K562 (cell line): Measurements from ENCODE around the gene SELENOT. TPM values are rescaled to one million over a fixed set of nuclear protein-coding genes. Genes with fewer than 3 reads are reported as not detected.
A peak's percentile ranks its signal among the peaks of the same experiment; 100 is the strongest.

ENCODE experiments used
- ATAC-seq: fragments of 200-7000 bp; cut with Tn5 transposase; 3 replicates; pipeline ENCODE4 v1.9.1; 2020; ENCODE audit warnings: moderate library complexity
- BruUV-seq: library from RNA; stranded (reverse); fragments of 400-500 nt; replicated peaks from 2 replicates; lab custom pipeline; 2021; lab: Mats Ljungman, UMichigan
- CTCF ChIA-PET: fragments of 300-600 bp; formaldehyde crosslinking; extraction: SDS; loops from one replicate; lab custom pipeline; 2021; ENCODE audit warnings: low intra/inter-chr PET ratio; lab: Yijun Ruan, JAX
- POLR2A ChIA-PET: fragments of 300-600, 350-650 bp; sonication (Branson Sonifier 250); formaldehyde crosslinking; extraction: SDS; loops from one replicate; lab custom pipeline; 2021; ENCODE audit warnings: antibody characterized with exemption, inconsistent platforms; lab: Yijun Ruan, JAX
- DNase-seq, 4 experiments: peaks; one replicate each; pipeline versions ENCODE4 v3.0.0 to v3.0.0-alpha.2; 2011 to 2018; ENCODE audit warnings: low spot score in 3 of 4, mixed read lengths in 3 of 4; ENCODE audit errors: extremely low read depth in 1 of 4
- FAIRE-seq: peaks from 2 replicates; lab custom pipeline; 2011; peaks lifted over from hg19 to GRCh38; lab: Jason Lieb, UNC
- H2AFZ ChIP-seq: 2 replicates; pipeline ENCODE4 v1.6.0; 2011; ENCODE audit warnings: low read depth, low read length, control low read depth, inconsistent platforms
- H3K27ac ChIP-seq: fragments of 200-600 bp; 3 replicates; pipeline ENCODE4 v1.8.0; 2011; ENCODE audit warnings: low read depth, mild to moderate bottlenecking, control low read depth, inconsistent platforms, low read length, moderate library complexity, mixed read lengths; ENCODE audit errors: extremely low read depth
- H3K27me3 ChIP-seq, 2 experiments: fragments of 300-600 bp in 1 of 2; 2 replicates in 1 of 2; 3 replicates in 1 of 2; pipeline versions ENCODE4 v1.6.0 to v1.8.0; 2011; ENCODE audit warnings: inconsistent platforms in 2 of 2, low read length in 2 of 2, mild to moderate bottlenecking in 1 of 2, mixed read lengths in 1 of 2, moderate library complexity in 1 of 2; ENCODE audit not compliant: control insufficient read depth in 2 of 2, insufficient read depth in 2 of 2
- H3K36me3 ChIP-seq: fragments of 300-600 bp; 3 replicates; pipeline ENCODE4 v1.8.0; 2011; ENCODE audit warnings: mild to moderate bottlenecking, low read length, inconsistent platforms; ENCODE audit not compliant: control insufficient read depth, insufficient read depth
- H3K4me1 ChIP-seq, 2 experiments: fragments of 200-600 bp in 1 of 2; replicated peaks in 1 of 2; 2 replicates in 1 of 2; 3 replicates in 1 of 2; pipeline versions ENCODE4 v1.5.1 to v1.8.0; 2011; ENCODE audit warnings: inconsistent platforms in 2 of 2, low read length in 2 of 2, mild to moderate bottlenecking in 1 of 2, mixed read lengths in 1 of 2, moderate library complexity in 1 of 2; ENCODE audit not compliant: control insufficient read depth in 2 of 2, insufficient read depth in 2 of 2
- H3K4me2 ChIP-seq: 2 replicates; pipeline ENCODE4 v1.6.1; 2011; ENCODE audit warnings: low read length, control low read depth, inconsistent platforms, mixed read lengths; ENCODE audit not compliant: insufficient read depth
- H3K4me3 ChIP-seq: fragments of 200-600 bp; sonication (generic), shearing (Covaris generic); 2 replicates; pipeline ENCODE4 v1.5.1; 2016; ENCODE audit warnings: control low read depth, inconsistent platforms
- H3K79me2 ChIP-seq: fragments of 200-600 bp; 3 replicates; pipeline ENCODE4 v1.8.0; 2011; ENCODE audit warnings: low read length, inconsistent platforms; ENCODE audit not compliant: control insufficient read depth, insufficient read depth
- H3K9ac ChIP-seq, 2 experiments: 2 replicates each; pipeline versions ENCODE4 v1.6.0 to v1.6.1; 2011; ENCODE audit warnings: low read depth in 2 of 2, low read length in 2 of 2, control low read depth in 1 of 2, inconsistent platforms in 1 of 2, mild to moderate bottlenecking in 1 of 2, mixed read lengths in 1 of 2; ENCODE audit not compliant: insufficient read depth in 1 of 2
- H3K9me1 ChIP-seq: one replicate; pipeline ENCODE4 v1.6.0; 2011; ENCODE audit warnings: inconsistent platforms, mild to moderate bottlenecking, low read length, moderate library complexity; ENCODE audit not compliant: control insufficient read depth, insufficient read depth
- H3K9me3 ChIP-seq: replicated peaks from 2 replicates; pipeline ENCODE4 v1.5.1; 2011; ENCODE audit warnings: low read depth, low read length, inconsistent platforms; ENCODE audit not compliant: control insufficient read depth, insufficient read depth
- H4K20me1 ChIP-seq: replicated peaks from 2 replicates; pipeline ENCODE4 v1.6.1; 2011; ENCODE audit warnings: low read length, inconsistent platforms, mixed read lengths; ENCODE audit not compliant: control insufficient read depth, insufficient read depth
- C11orf30 ChIP-seq: fragments of 450-650 bp; IDR thresholded peaks from 2 replicates; pipeline ENCODE4 v1.6.1; 2016; ENCODE audit warnings: low read depth, mild to moderate bottlenecking
- KAT7 ChIP-seq: sonication (generic); formaldehyde crosslinking; IDR thresholded peaks from 2 replicates; pipeline ENCODE4 v1.8.0; 2022; ENCODE audit warnings: missing genetic modification reagents, mild to moderate bottlenecking, borderline replicate concordance
- KLF13 ChIP-seq: fragments of 450-650 bp; IDR thresholded peaks from 2 replicates; pipeline ENCODE4 v1.6.1; 2016; ENCODE audit warnings: missing genetic modification characterization, low read depth, mild to moderate bottlenecking, missing compliant biosample characterization, moderate library complexity, borderline replicate concordance
- LCOR ChIP-seq: sonication (generic); formaldehyde crosslinking; IDR thresholded peaks from 2 replicates; pipeline ENCODE4 v1.8.0; 2022; ENCODE audit warnings: mild to moderate bottlenecking, missing genetic modification reagents
- MCM5 ChIP-seq: fragments of 450-650 bp; IDR thresholded peaks from 2 replicates; pipeline ENCODE4 v1.6.1; 2016; ENCODE audit warnings: low read depth
- NFE2 ChIP-seq: IDR thresholded peaks from 2 replicates; pipeline ENCODE4 v1.6.1; 2014; ENCODE audit warnings: antibody characterized with exemption, low read depth
- NFE2L1 ChIP-seq: fragments of 450-650 bp; IDR thresholded peaks from 2 replicates; pipeline ENCODE4 v1.6.1; 2016; ENCODE audit warnings: missing genetic modification characterization, low read depth, mild to moderate bottlenecking, missing compliant biosample characterization, moderate library complexity, borderline replicate concordance
- NRF1 ChIP-seq, 2 experiments: fragments of 450-650 bp; IDR thresholded peaks in 1 of 2; conservative IDR thresholded peaks in 1 of 2; 2 replicates each; pipeline ENCODE4 v1.6.1; 2014; ENCODE audit warnings: mild to moderate bottlenecking in 2 of 2
- SNIP1 ChIP-seq: fragments of 450-650 bp; IDR thresholded peaks from 2 replicates; pipeline ENCODE4 v1.7.1; 2017; ENCODE audit warnings: low read depth, mild to moderate bottlenecking
- ZNF197 ChIP-seq: fragments of 200-800 bp; sonication (Bioruptor generic); IDR thresholded peaks from 2 replicates; pipeline ENCODE4 v1.6.1; 2016; ENCODE audit warnings: low read depth, missing genetic modification characterization, missing compliant biosample characterization
- ZNF778 ChIP-seq: fragments of 450-650 bp; formaldehyde crosslinking; IDR thresholded peaks from 2 replicates; pipeline ENCODE4 v1.4.0; 2020; ENCODE audit warnings: mild to moderate bottlenecking, moderate library complexity
- WGBS: fragments of 100-300 bp; shearing (Covaris generic); methylation state at CpG from one replicate; pipeline ENCODE4 v1.1.6; 2016; ENCODE audit warnings: low coverage, mixed read lengths; ENCODE audit not compliant: insufficient coverage; ENCODE audit errors: missing lambda C conversion rate; 5-methylcytosine and 5-hydroxymethylcytosine counted together
- in situ Hi-C: fragments of 300-500 bp; cut with MboI; formaldehyde crosslinking; loops from 4 replicates; pipeline ENCODE4 v1.15.0; 2018; ENCODE audit warnings: inconsistent platforms, mixed read lengths
- intact Hi-C: fragments of 100-400 bp; cut with micrococcal nuclease; formaldehyde crosslinking; loops from 2 replicates; pipeline ENCODE4 v1.14.2; 2022
- polyA plus RNA-seq, 8 experiments: library from polyadenylated mRNA; depleted of rRNA in 4 of 8; stranded (reverse) in 5 of 8; unstranded in 3 of 8; fragments of >200 nt; fragmentation: Nextera tagmentation in 2 of 8; fragmentation: Illumina TruSeq in 1 of 8; extraction: Ambion mirVana in 2 of 8; extraction: Trizol in 1 of 8; gene quantifications; 2 replicates each; pipeline versions ENCODE4 v1.2.1 to v1.2.3, GENCODE V29; 2011 to 2014; ENCODE audit warnings: inconsistent platforms in 1 of 8, missing spikeins in 1 of 8
- total RNA-seq, 7 experiments: library from RNA; depleted of rRNA in 6 of 7; stranded (reverse); fragments of >200 nt in 6 of 7; fragmentation: Illumina TruSeq in 2 of 7; extraction: Trizol in 2 of 7; gene quantifications; 2 replicates each; pipeline versions ENCODE4 v1.2.1 to v1.2.3, GENCODE V29; 2011 to 2021; ENCODE audit warnings: low replicate concordance in 1 of 7
- TF ChIP-seq, protein P1 (sequence below): sonication (generic); formaldehyde crosslinking; IDR thresholded peaks from 2 replicates; pipeline ENCODE4 v1.8.1; 2023; ENCODE audit warnings: mild to moderate bottlenecking, missing genetic modification reagents

SELENOT gene
- total and polyA plus RNA-seq, 9 of the 15 experiments (the other 6 are each of a cell fraction or from before 2014, with no cell fraction given) = 33.0 to 411 (median 91.9) TPM

DNA sequence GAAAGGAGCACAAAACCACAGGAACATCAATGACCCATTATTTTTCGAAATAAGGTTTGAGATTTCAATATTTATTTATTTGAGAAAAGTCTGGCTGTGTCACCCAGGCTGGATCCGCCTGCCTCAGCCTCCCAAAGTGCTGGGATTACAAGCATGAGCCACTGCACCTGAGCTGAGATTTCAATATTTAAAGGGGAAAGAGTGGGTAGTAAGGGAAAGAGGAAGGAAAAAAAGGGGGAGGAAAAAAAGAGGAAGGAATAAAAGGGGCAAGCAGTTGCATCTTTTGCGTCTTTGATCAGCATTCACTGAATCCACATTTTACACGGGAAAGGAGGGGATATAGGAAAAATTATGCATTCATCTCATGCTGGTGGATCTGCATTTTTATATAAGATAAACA lies 53.2 kb downstream of the SELENOT start:
- no peak for FAIRE-seq
- TF ChIP-seq SNIP1 (no peak), ZNF778 (CRISPR knock-in tag) (no peak), KAT7 (CRISPR knock-in tag) (no peak)
- no peak for DNase-seq

DNA sequence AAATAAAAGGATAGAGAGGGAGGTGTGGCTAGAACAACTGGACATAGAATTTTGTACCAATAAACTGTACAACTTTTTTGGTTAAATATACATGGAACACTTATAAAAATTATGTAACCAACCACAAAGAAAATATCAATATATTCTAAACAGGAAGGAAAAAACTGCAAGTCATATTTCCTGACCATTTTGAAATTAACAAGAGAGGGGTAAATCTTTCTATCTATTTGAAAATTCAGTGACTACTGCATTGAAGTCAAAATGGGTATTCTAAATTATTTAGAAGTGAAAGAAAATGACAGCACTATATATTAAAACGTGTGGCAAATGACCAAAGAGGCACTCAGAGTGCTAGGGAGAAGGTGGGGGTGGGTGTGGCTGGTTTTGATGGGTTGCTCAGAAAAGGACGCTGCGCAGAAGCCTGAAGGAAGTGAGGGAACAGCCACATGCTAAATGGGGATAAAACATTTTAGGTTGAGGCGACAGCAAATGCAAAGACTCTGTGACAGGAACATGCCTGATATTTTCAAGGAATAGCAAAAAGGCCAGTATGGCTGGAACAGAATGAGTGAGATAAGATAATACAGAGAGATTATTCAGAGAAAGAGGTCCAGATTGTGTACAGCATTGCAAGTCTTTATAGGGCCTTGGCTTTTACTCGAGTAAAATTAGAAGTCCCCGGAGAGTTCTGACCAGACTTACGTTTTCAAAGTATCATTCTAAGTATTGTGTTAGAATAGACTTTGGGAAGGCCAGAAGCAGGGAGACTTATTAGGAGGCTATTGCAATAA lies 59.5 kb downstream of the SELENOT start:
- DNase-seq (peak in 2 of 4 experiments; percentile 17 to 41), FAIRE-seq (no peak), ATAC-seq (peak; percentile 66)
- H3K9me1 ChIP-seq = no peaks in the 10 kb centered on the region
- peak overlapping the region; percentile 58 for H2AFZ ChIP-seq
- no peak overlapping the region for H3K27ac ChIP-seq
- no peaks in the 10 kb centered on the region for H3K9me3 ChIP-seq
- intact Hi-C loops (no loop called here), in situ Hi-C loops (no loop called here)
- CTCF ChIA-PET = no interaction called here
- 4% methylated on average over 7 of the region's 7 CpGs for WGBS
- H3K4me1 ChIP-seq = peaks cover 0 to 8% of the 10 kb centered on the region in 2 experiments; a peak in 4 of 5 replicates
- H3K27me3 ChIP-seq = peaks cover 3 to 9% of the 10 kb centered on the region in 2 experiments; a peak in 3 of 5 replicates
- no TSS peak for BruUV-seq
- no peak overlapping the region for H3K9ac ChIP-seq
- H3K79me2 ChIP-seq = no peaks in the 10 kb centered on the region
- no peak overlapping the region for H3K4me3 ChIP-seq
- POLR2A ChIA-PET = no interaction called here
- H3K36me3 ChIP-seq = no peaks in the 10 kb centered on the region
- no peak overlapping the region for H3K4me2 ChIP-seq
- H4K20me1 ChIP-seq = no peaks in the 10 kb centered on the region
- no peak for TF ChIP-seq ZNF197 (CRISPR knock-in tag)
- TF ChIP-seq NFE2L1 (tag) = 0 out of 2 replicates have a peak, but pooled peaks have one; percentile 4
- TF ChIP-seq LCOR (CRISPR knock-in tag) = no peak
- peak; percentile 71 to 76 for TF ChIP-seq NRF1 (conservative IDR thresholded peaks at IDR 0.05 in 1 of 2, IDR thresholded peaks at IDR 0.05 in 1 of 2)
- no peak for TF ChIP-seq KLF13 (tag)
- TF ChIP-seq MCM5 = no peak
- peak; percentile 57 for TF ChIP-seq NFE2
- peak; percentile 64 for TF ChIP-seq C11orf30
- TF ChIP-seq, protein P1, sequence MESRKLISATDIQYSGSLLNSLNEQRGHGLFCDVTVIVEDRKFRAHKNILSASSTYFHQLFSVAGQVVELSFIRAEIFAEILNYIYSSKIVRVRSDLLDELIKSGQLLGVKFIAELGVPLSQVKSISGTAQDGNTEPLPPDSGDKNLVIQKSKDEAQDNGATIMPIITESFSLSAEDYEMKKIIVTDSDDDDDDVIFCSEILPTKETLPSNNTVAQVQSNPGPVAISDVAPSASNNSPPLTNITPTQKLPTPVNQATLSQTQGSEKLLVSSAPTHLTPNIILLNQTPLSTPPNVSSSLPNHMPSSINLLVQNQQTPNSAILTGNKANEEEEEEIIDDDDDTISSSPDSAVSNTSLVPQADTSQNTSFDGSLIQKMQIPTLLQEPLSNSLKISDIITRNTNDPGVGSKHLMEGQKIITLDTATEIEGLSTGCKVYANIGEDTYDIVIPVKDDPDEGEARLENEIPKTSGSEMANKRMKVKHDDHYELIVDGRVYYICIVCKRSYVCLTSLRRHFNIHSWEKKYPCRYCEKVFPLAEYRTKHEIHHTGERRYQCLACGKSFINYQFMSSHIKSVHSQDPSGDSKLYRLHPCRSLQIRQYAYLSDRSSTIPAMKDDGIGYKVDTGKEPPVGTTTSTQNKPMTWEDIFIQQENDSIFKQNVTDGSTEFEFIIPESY = no peak

More for the DNA sequence above, 53.2 kb downstream of the SELENOT start:
- Histone ChIP-seq H2AFZ (no peak overlapping the region), H3K79me2 (no peaks in the 10 kb centered on the region), H3K27me3 (no peaks in the 10 kb centered on the region; a peak in 1 of 5 replicates), H3K4me2 (no peak overlapping the region), H3K4me1 (no peaks in the 10 kb centered on the region; a peak in 1 of 5 replicates), H3K27ac (no peak overlapping the region), H3K4me3 (no peak overlapping the region), H3K9me1 (no peaks in the 10 kb centered on the region), H3K9me3 (no peaks in the 10 kb centered on the region), H4K20me1 (no peaks in the 10 kb centered on the region), H3K36me3 (no peaks in the 10 kb centered on the region), H3K9ac (no peak overlapping the region)
- no TSS peak for BruUV-seq
- CTCF ChIA-PET = no interaction called here
- 27% methylated on average over 4 of the region's 4 CpGs for WGBS
- POLR2A ChIA-PET = interaction anchor here (1.1 kb wide), 1 partner anchor 9 kb away, joined by 3 read pairs; no protein-coding TSS in a partner anchor
- in situ Hi-C loops = no loop called here
- ATAC-seq = no peak
- intact Hi-C loops = no loop called here
